H1 (cell line): Measurements from ENCODE around the gene RBM15B. TPM values are rescaled to one million over a fixed set of nuclear protein-coding genes. Genes with fewer than 3 reads are reported as not detected.
A peak's percentile ranks its signal among the peaks of the same experiment; 100 is the strongest.

Source experiments
- CTCF ChIP-seq, 3 experiments: IDR thresholded peaks; 1 replicate in 2 of 3; 2 replicates in 1 of 3; pipeline versions ENCODE4 v1.5.1 to v1.6.1; 2011; ENCODE audit warnings: low read length in 3 of 3, mild to moderate bottlenecking in 3 of 3, inconsistent platforms in 2 of 3, low read depth in 1 of 3, moderate library complexity in 1 of 3; ENCODE audit not compliant: insufficient read depth in 1 of 3; ENCODE audit errors: control extremely low read depth in 1 of 3
- polyA plus RNA-seq, 7 experiments: library from polyadenylated mRNA; depleted of rRNA in 3 of 7; stranded (reverse) in 5 of 7; unstranded in 2 of 7; fragments of >200 nt in 5 of 7; fragments of 200-250 nt in 2 of 7; gene quantifications; 1 replicate in 5 of 7; 2 replicates in 1 of 7; 4 replicates in 1 of 7; pipeline versions ENCODE4 v1.2.1 to v1.2.3, GENCODE V29; 2011 to 2013; ENCODE audit warnings: missing spikeins in 2 of 7, mixed read lengths in 2 of 7
- total RNA-seq: library from RNA; stranded (reverse); fragmentation: NEBNext Ultra II Directional; extraction: Animal tissue kit (Norgen Biotek cat#: 25700); gene quantifications from 2 replicates; pipeline ENCODE4 v1.2.1, GENCODE V29; 2021
- TF ChIP-seq, protein P1 (sequence below): IDR thresholded peaks from 2 replicates; pipeline ENCODE4 v1.6.1; 2012; ENCODE audit warnings: low read length, inconsistent platforms

Gene RBM15B
- total and polyA plus RNA-seq, 2 of the 8 experiments (the other 6 are each of a cell fraction or from before 2014, with no cell fraction given): 22.2 to 59.1 TPM

DNA sequence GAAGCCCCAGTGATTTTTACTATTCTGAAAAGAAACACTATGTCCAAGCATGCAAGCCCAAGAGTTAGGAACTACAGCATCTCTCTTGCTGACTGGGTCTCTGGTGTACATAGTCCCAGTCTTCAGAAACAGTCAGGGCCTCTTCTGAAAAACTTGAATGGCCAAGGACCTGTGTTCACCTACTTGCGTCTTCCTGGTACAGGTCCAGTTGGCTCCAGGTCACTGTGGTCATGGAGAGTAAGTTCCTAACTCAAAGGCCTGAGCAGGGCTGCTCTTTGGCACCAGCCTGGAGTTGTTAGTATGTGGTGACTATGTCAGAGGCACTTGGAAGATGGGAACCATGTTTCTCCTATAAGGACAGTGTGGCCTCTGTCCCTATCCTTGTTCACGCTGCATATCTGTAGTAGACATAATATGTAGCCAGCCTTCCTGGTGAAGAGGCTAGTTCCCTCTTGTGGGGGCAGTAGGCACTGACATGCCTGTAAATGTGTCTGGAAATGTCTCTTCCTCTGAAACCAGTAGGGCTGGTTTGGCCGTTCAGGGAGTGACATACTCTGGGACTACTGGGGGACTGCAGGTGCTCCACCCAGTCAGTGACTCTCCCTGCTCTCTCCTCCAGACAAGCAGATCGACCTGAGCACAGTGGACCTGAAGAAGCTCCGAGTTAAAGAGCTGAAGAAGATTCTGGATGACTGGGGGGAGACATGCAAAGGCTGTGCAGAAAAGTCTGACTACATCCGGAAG is 2.6 kb upstream of the RBM15B start (continued):
- peak in 2 of 3 experiments; percentile 29 to 31; a peak in 2 of 4 replicates for TF ChIP-seq CTCF (IDR thresholded peaks at IDR 0.05; ENCODE audit: control extremely low read depth in 1 of 3, insufficient read depth in 1 of 3, low read depth in 1 of 3, low read length in 3 of 3)
- TF ChIP-seq, protein P1, sequence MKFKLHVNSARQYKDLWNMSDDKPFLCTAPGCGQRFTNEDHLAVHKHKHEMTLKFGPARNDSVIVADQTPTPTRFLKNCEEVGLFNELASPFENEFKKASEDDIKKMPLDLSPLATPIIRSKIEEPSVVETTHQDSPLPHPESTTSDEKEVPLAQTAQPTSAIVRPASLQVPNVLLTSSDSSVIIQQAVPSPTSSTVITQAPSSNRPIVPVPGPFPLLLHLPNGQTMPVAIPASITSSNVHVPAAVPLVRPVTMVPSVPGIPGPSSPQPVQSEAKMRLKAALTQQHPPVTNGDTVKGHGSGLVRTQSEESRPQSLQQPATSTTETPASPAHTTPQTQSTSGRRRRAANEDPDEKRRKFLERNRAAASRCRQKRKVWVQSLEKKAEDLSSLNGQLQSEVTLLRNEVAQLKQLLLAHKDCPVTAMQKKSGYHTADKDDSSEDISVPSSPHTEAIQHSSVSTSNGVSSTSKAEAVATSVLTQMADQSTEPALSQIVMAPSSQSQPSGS: no peak
